HCT116 (cell line): Measurements from ENCODE around the gene TEFM. TPM values are rescaled to one million over a fixed set of nuclear protein-coding genes. Genes with fewer than 3 reads are reported as not detected.

Source experiments
- ATAC-seq: fragments of 200-7000 bp; cut with Tn5 transposase; 2 replicates; pipeline ENCODE4 v1.9.1; 2020; ENCODE audit warnings: mild to moderate bottlenecking, moderate library complexity
- BruUV-seq: library from RNA; stranded (reverse); fragments of 400-500 nt; replicated peaks from 2 replicates; lab custom pipeline; 2021; lab: Mats Ljungman, UMichigan
- CTCF ChIA-PET: fragments of 300-600 bp; sonication (Branson Sonifier 250); formaldehyde crosslinking; loops from one replicate; lab custom pipeline; 2021; ENCODE audit warnings: antibody characterized with exemption; lab: Charles Lee
- POLR2A ChIA-PET: fragments of 300-600, 350-600 bp; sonication (Branson Sonifier 250); formaldehyde crosslinking; loops from one replicate; lab custom pipeline; 2021; ENCODE audit warnings: antibody characterized with exemption; lab: Charles Lee
- RAD21 ChIA-PET, 2 experiments: fragments of 300-600 bp; sonication (Branson Sonifier 250); formaldehyde crosslinking; loops; one replicate each; lab custom pipeline; 2023; ENCODE audit warnings: low total read pairs in 2 of 2; ENCODE audit not compliant: uncharacterized antibody in 2 of 2, unreplicated experiment in 2 of 2, low non-redundant PET in 1 of 2; lab: Charles Lee
- DNase-seq: peaks from one replicate; pipeline ENCODE4 v3.0.0-alpha.2; 2010; ENCODE audit warnings: low read depth, low spot score
- H2AFZ ChIP-seq: fragments of 200-600 bp; shearing (Covaris generic), sonication (generic); 2 replicates; pipeline ENCODE4 v1.6.1; 2017; ENCODE audit warnings: low read depth, mixed run types, mixed read lengths, antibody characterized with exemption, low read length; ENCODE audit not compliant: poor library complexity, severe bottlenecking
- H3K27ac ChIP-seq: 2 replicates; pipeline ENCODE4 v1.5.1; 2012; ENCODE audit warnings: low read depth, low read length
- H3K27me3 ChIP-seq: fragments of 200-600 bp; sonication (generic); 2 replicates; pipeline ENCODE4 v1.6.1; 2016; ENCODE audit warnings: mixed run types, low read length, mixed read lengths; ENCODE audit not compliant: insufficient read depth
- H3K36me3 ChIP-seq, 2 experiments: fragments of 200-500 bp in 1 of 2; fragments of 200-600 bp in 1 of 2; sonication (Bioruptor generic) in 1 of 2; sonication (generic) in 1 of 2; 2 replicates each; pipeline versions ENCODE4 v1.5.1 to v1.6.1; 2014 to 2016; ENCODE audit warnings: low read length in 2 of 2, inconsistent platforms in 1 of 2, mixed read lengths in 1 of 2, mixed run types in 1 of 2; ENCODE audit not compliant: insufficient read depth in 2 of 2, control insufficient read depth in 1 of 2
- H3K4me1 ChIP-seq, 2 experiments: fragments of 200-600 bp in 1 of 2; sonication (generic) in 1 of 2; 2 replicates each; pipeline versions ENCODE4 v1.5.1 to v1.6.1; 2012 to 2017; ENCODE audit warnings: low read length in 2 of 2, inconsistent platforms in 1 of 2, mild to moderate bottlenecking in 1 of 2, mixed read lengths in 1 of 2, mixed run types in 1 of 2, moderate library complexity in 1 of 2; ENCODE audit not compliant: insufficient read depth in 2 of 2, control insufficient read depth in 1 of 2
- H3K4me2 ChIP-seq: fragments of 200-600 bp; sonication (generic); 2 replicates; pipeline ENCODE4 v1.6.1; 2017; ENCODE audit warnings: mixed run types, low read length, mixed read lengths
- H3K4me3 ChIP-seq, 2 experiments: fragments of 200-600 bp in 1 of 2; sonication (generic) in 1 of 2; replicated peaks in 1 of 2; 2 replicates each; pipeline ENCODE4 v1.5.1; 2011 to 2016; ENCODE audit warnings: low read length in 2 of 2, control low read depth in 1 of 2, low read depth in 1 of 2, mild to moderate bottlenecking in 1 of 2, mixed read lengths in 1 of 2, mixed run types in 1 of 2
- H3K79me2 ChIP-seq: fragments of 200-600 bp; sonication (generic); 2 replicates; pipeline ENCODE4 v1.6.1; 2017; ENCODE audit warnings: mild to moderate bottlenecking, mixed run types, low read length, moderate library complexity, mixed read lengths; ENCODE audit not compliant: insufficient read depth
- H3K9ac ChIP-seq: fragments of 200-600 bp; sonication (generic); 2 replicates; pipeline ENCODE4 v1.6.1; 2016; ENCODE audit warnings: low read length, mixed read lengths
- H3K9me2 ChIP-seq: fragments of 200-600 bp; sonication (generic), shearing (Covaris generic); 2 replicates; pipeline ENCODE4 v1.6.1; 2017; ENCODE audit warnings: mixed run types, mild to moderate bottlenecking, moderate library complexity; ENCODE audit not compliant: insufficient read depth
- H3K9me3 ChIP-seq, 2 experiments: fragments of 200-500 bp in 1 of 2; fragments of 200-600 bp in 1 of 2; sonication (Bioruptor generic) in 1 of 2; sonication (generic) in 1 of 2; 2 replicates each; pipeline ENCODE4 v1.6.1; 2014 to 2017; ENCODE audit warnings: low read length in 2 of 2, mixed read lengths in 2 of 2, inconsistent platforms in 1 of 2, low read depth in 1 of 2, mild to moderate bottlenecking in 1 of 2, mixed run types in 1 of 2, moderate library complexity in 1 of 2; ENCODE audit not compliant: control insufficient read depth in 1 of 2, insufficient read depth in 1 of 2
- H4K20me1 ChIP-seq: fragments of 200-600 bp; sonication (generic), shearing (Covaris generic); 2 replicates; pipeline ENCODE4 v1.6.1; 2017; ENCODE audit warnings: mixed run types, mild to moderate bottlenecking, moderate library complexity; ENCODE audit not compliant: insufficient read depth
- CBX3 ChIP-seq: IDR thresholded peaks from 2 replicates; pipeline ENCODE4 v1.6.1; 2012; ENCODE audit warnings: low read depth
- CTCF ChIP-seq, 3 experiments: fragments of 200-600 bp in 1 of 3; sonication (generic) in 1 of 3; IDR thresholded peaks in 2 of 3; conservative IDR thresholded peaks in 1 of 3; 2 replicates each; pipeline ENCODE4 v1.5.1; 2012 to 2017; ENCODE audit warnings: low read depth in 2 of 3, low read length in 2 of 3, antibody characterized with exemption in 1 of 3, borderline replicate concordance in 1 of 3, control low read depth in 1 of 3, mild to moderate bottlenecking in 1 of 3, mixed read lengths in 1 of 3, mixed run types in 1 of 3, moderate library complexity in 1 of 3; ENCODE audit not compliant: insufficient read depth in 1 of 3
- ELF1 ChIP-seq: IDR thresholded peaks from 2 replicates; pipeline ENCODE4 v1.6.1; 2012; ENCODE audit warnings: low read depth, borderline replicate concordance
- EZH2 ChIP-seq: fragments of 200-600 bp; sonication (generic); IDR thresholded peaks from 2 replicates; pipeline ENCODE4 v1.6.1; 2017; ENCODE audit warnings: antibody characterized with exemption, mixed run types
- EZH2phosphoT487 ChIP-seq: fragments of 200-600 bp; IDR thresholded peaks from 2 replicates; pipeline ENCODE4 v1.6.1; 2018; ENCODE audit warnings: antibody characterized with exemption, borderline replicate concordance
- FOSL1 ChIP-seq: IDR thresholded peaks from 2 replicates; pipeline ENCODE4 v1.6.1; 2012; ENCODE audit warnings: low read depth
- MAX ChIP-seq: IDR thresholded peaks from 2 replicates; pipeline ENCODE4 v1.6.1; 2012
- POLR2A ChIP-seq: IDR thresholded peaks from 2 replicates; pipeline ENCODE4 v1.7.0; 2011; ENCODE audit warnings: borderline replicate concordance; ENCODE audit not compliant: insufficient read depth, insufficient read length; ENCODE audit errors: extremely low read depth
- RAD21 ChIP-seq: IDR thresholded peaks from 2 replicates; pipeline ENCODE4 v1.6.1; 2012; ENCODE audit warnings: low read depth, mild to moderate bottlenecking
- SIN3A ChIP-seq: IDR thresholded peaks from 2 replicates; pipeline ENCODE4 v1.6.1; 2012; ENCODE audit warnings: low read depth
- SP1 ChIP-seq: IDR thresholded peaks from 2 replicates; pipeline ENCODE4 v1.6.1; 2012; ENCODE audit warnings: low read depth
- SRF ChIP-seq: IDR thresholded peaks from 2 replicates; pipeline ENCODE4 v1.6.1; 2012; ENCODE audit warnings: low read depth
- TCF7L2 ChIP-seq: IDR thresholded peaks from 2 replicates; pipeline ENCODE4 v1.7.0; 2011; ENCODE audit warnings: borderline replicate concordance, inconsistent platforms; ENCODE audit not compliant: insufficient read depth, insufficient read length; ENCODE audit errors: extremely low read depth
- ZBTB33 ChIP-seq: IDR thresholded peaks from 2 replicates; pipeline ENCODE4 v1.6.1; 2011; ENCODE audit warnings: mild to moderate bottlenecking, low read length, moderate library complexity; ENCODE audit not compliant: insufficient replicate concordance; ENCODE audit errors: extremely low read depth
- ZNF274 ChIP-seq: fragments of 200-500 bp; sonication (Bioruptor generic); IDR thresholded peaks from 2 replicates; pipeline ENCODE4 v1.6.1; 2014; ENCODE audit warnings: mild to moderate bottlenecking, low read depth, low read length, inconsistent platforms
- intact Hi-C: fragments of 100-400 bp; cut with micrococcal nuclease; formaldehyde crosslinking; loops from 2 replicates; pipeline ENCODE4 v1.10.0; 2022
- total RNA-seq: library from RNA; stranded (reverse); gene quantifications from one replicate; pipeline ENCODE4 v1.2.1, GENCODE V29; 2021; ENCODE audit not compliant: unreplicated experiment

Gene TEFM
- total RNA-seq, 1 experiment from 2014 or later: 13.1 TPM

GRCh38 chr17:30858556-30859250 lies 47.3 kb downstream of the TEFM start:
- Histone ChIP-seq H3K27ac (no peak overlapping the region), H3K4me1 (no peaks in the 10 kb centered on the region), H3K4me3 (no peak overlapping the region), H3K36me3 (peaks cover 18 to 19% of the 10 kb centered on the region in 2 experiments), H3K9me2 (no peaks in the 10 kb centered on the region)
- no peak for TF ChIP-seq RAD21
- TF ChIP-seq ZNF274: no peak
- no peak for TF ChIP-seq CTCF (IDR thresholded peaks at IDR 0.05 in 2 of 3, conservative IDR thresholded peaks at IDR 0.05 in 1 of 3; ENCODE audit: borderline replicate concordance in 1 of 3, insufficient read depth in 1 of 3, low read depth in 2 of 3, low read length in 2 of 3)
- no peak for TF ChIP-seq ELF1
- no peak for TF ChIP-seq SRF
- no peak for TF ChIP-seq ZBTB33
- no peak for TF ChIP-seq POLR2A
- no peak for TF ChIP-seq SP1
- TF ChIP-seq EZH2: no peak
- no peak for TF ChIP-seq EZH2phosphoT487
- no peak for TF ChIP-seq MAX
- TF ChIP-seq SIN3A: no peak
- TF ChIP-seq CBX3: no peak
- no peak for TF ChIP-seq TCF7L2
- no peak for TF ChIP-seq FOSL1
- TF ChIP-seq, all 23 proteins: peak for 0
- Histone ChIP-seq H3K79me2 (no peaks in the 10 kb centered on the region), H3K27me3 (no peaks in the 10 kb centered on the region), H3K9me3 (no peaks in the 10 kb centered on the region), H3K4me2 (no peak overlapping the region), H2AFZ (no peak overlapping the region), H4K20me1 (no peaks in the 10 kb centered on the region), H3K9ac (no peak overlapping the region)
- DNase-seq (no peak), ATAC-seq (no peak)
- no TSS peak for BruUV-seq
- ChIA-PET CTCF (no interaction called here), POLR2A (no interaction called here), RAD21 (no interaction called here)
- intact Hi-C loops: no loop called here
